ENCODE results near the gene CDH23. TPM values are rescaled to one million over a fixed set of nuclear protein-coding genes. Genes with fewer than 3 reads are reported as not detected.

CDH23 gene
- total and polyA plus RNA-seq, 2 of the 8 experiments (the other 6 are each of a cell fraction or from before 2014, with no cell fraction given): 1.9 to 4.9 TPM

GRCh38 chr10:71659111-71659634 is 262.5 kb downstream of the CDH23 start:
- H3K4me1 ChIP-seq (replicated peaks in 1 of 4; ENCODE audit: control insufficient read depth in 3 of 4, insufficient read depth in 4 of 4, low read length in 3 of 4): peaks cover 22 to 36% (median 31%) of the 10 kb centered on the region in 4 experiments
- H3K4me2 ChIP-seq (ENCODE audit: insufficient read depth in 1 of 2, low read depth in 2 of 2, low read length in 2 of 2): peak overlapping the region; percentile 36 to 81
- peaks cover 0 to 19% (median 13%) of the 10 kb centered on the region in 4 experiments; a peak in 4 of 7 replicates for H3K27me3 ChIP-seq (replicated peaks in 1 of 4; ENCODE audit: control insufficient read depth in 3 of 4, extremely low read depth in 1 of 4, insufficient read depth in 3 of 4, low read length in 3 of 4)
- H4K20me1 ChIP-seq (replicated peaks in 1 of 2; ENCODE audit: control insufficient read depth in 1 of 2, insufficient read depth in 2 of 2, low read length in 2 of 2): no peaks in the 10 kb centered on the region
- H3K79me2 ChIP-seq (ENCODE audit: control insufficient read depth in 1 of 2, insufficient read depth in 2 of 2, low read length in 2 of 2): no peaks in the 10 kb centered on the region
- no peak overlapping the region for H3K27ac ChIP-seq (ENCODE audit: low read depth, low read length)
- no peak overlapping the region for H3K9ac ChIP-seq (replicated peaks in 1 of 4; ENCODE audit: extremely low read depth in 1 of 4, low read depth in 3 of 4, low read length in 3 of 4)
- H2BK12ac ChIP-seq (ENCODE audit: low read depth, low read length): peak overlapping the region; percentile 84; the same call in 1 of the 2 replicates
- no peak overlapping the region; the same call in 1 of the 2 replicates for H2AK5ac ChIP-seq (ENCODE audit: low read depth, low read length)
- H3K56ac ChIP-seq (replicated peaks; ENCODE audit: insufficient read length, low read depth, low read length): no peak overlapping the region
- H4K8ac ChIP-seq (ENCODE audit: extremely low read depth, insufficient read depth, low read length): no peak overlapping the region
- H4K5ac ChIP-seq (ENCODE audit: insufficient read length, low read depth, low read length): no peak overlapping the region
- FAIRE-seq: no peak
- ChIA-PET CTCF (ENCODE audit: partially characterized antibody) (interaction anchor here (0.7 to 4.6 kb wide), 18 partner anchors 9 to 391 kb away, joined by 3 to 46 read pairs (median 4); partner anchors contain the start of genes CDH23 and VSIR), POLR2A (ENCODE audit: partially characterized antibody) (interaction anchor here (0.9 kb wide), 2 partner anchors 9 to 37 kb away, joined by 3 read pairs; no protein-coding TSS in a partner anchor)
- peak; percentile 65 for TF ChIP-seq NANOG (IDR thresholded peaks at IDR 0.05; ENCODE audit: insufficient read depth, low read depth, low read length, poor library complexity, severe bottlenecking)
- no peak for TF ChIP-seq ASH2L (IDR thresholded peaks at IDR 0.05; ENCODE audit: low read length)
- H3K4me3 ChIP-seq (ENCODE audit: extremely low read depth in 1 of 4, insufficient read depth in 2 of 4, low read depth in 3 of 4, low read length in 4 of 4): no peak overlapping the region; a peak in 3 of 8 replicates
- H2BK120ac ChIP-seq (replicated peaks; ENCODE audit: low read depth, low read length): no peak overlapping the region
- H2AFZ ChIP-seq (ENCODE audit: low read length): no peak overlapping the region
- no peak overlapping the region for H3K14ac ChIP-seq (ENCODE audit: insufficient read length)
- H3K79me1 ChIP-seq (ENCODE audit: low read depth, low read length): no peaks in the 10 kb centered on the region
- peak overlapping the region; percentile 51 for H2BK20ac ChIP-seq (ENCODE audit: low read length)
- H3K36me3 ChIP-seq (ENCODE audit: control insufficient read depth in 2 of 4, insufficient read depth in 4 of 4, low read length in 3 of 4): no peaks in the 10 kb centered on the region
- H3K18ac ChIP-seq (ENCODE audit: extremely low read depth, low read length): peak overlapping the region; percentile 75; the same call in 1 of the 2 replicates
- H3K23me2 ChIP-seq (ENCODE audit: low read depth, low read length): no peaks in the 10 kb centered on the region; the same call in 1 of the 2 replicates
- no peak overlapping the region for H3K4ac ChIP-seq (replicated peaks; ENCODE audit: insufficient read length, low read depth, low read length)
- H2BK15ac ChIP-seq (ENCODE audit: low read length): peak overlapping the region; percentile 61
- H4K91ac ChIP-seq (replicated peaks; ENCODE audit: insufficient read length, low read length): peak overlapping the region; percentile 36
- H3K23ac ChIP-seq (ENCODE audit: insufficient read length): no peak overlapping the region
- 65% methylated on average over 5 of the region's 5 CpGs; no CpG with 5 or more reads in 1 of the 2 experiments for WGBS, 2 experiments (ENCODE audit: extremely low coverage in 1 of 2, insufficient coverage in 1 of 2, insufficient read length in 1 of 2, insufficient replicate concordance in 2 of 2, low coverage in 1 of 2, low lambda C conversion rate in 2 of 2, missing lambda C conversion rate in 1 of 2)
- H2BK5ac ChIP-seq (ENCODE audit: low read depth, low read length): peak overlapping the region; percentile 81; the same call in 1 of the 2 replicates
- DNase-seq (ENCODE audit: low read depth in 1 of 2, low spot score in 2 of 2): peak in 1 of 2 experiments; percentile 19
- H3K9me3 ChIP-seq (ENCODE audit: insufficient read depth in 2 of 2, low read depth in 1 of 2, low read length in 1 of 2): no peaks in the 10 kb centered on the region
